Upper lobe of left lung (tissue), 4 donors: ENCODE measurements around the gene VASP.

Source experiments
- CTCF ChIP-seq, 6 experiments: fragments of 450-650 bp in 4 of 6; fragments of 200-600 bp in 2 of 6; sonication (generic) in 2 of 6; IDR thresholded peaks; one replicate each; pipeline ENCODE4 v1.5.1; 2016 to 2019; ENCODE audit warnings: antibody characterized with exemption in 6 of 6
- EP300 ChIP-seq, 4 donors: sonication (generic); formaldehyde crosslinking; IDR thresholded peaks; one replicate each; pipeline ENCODE4 v1.5.1; 2017; ENCODE audit warnings: antibody characterized with exemption in 4 of 4, control low read depth in 2 of 4
- POLR2A ChIP-seq, 4 donors: fragments of 450-650 bp; IDR thresholded peaks; one replicate each; pipeline ENCODE4 v1.5.1; 2016 to 2017; ENCODE audit warnings: antibody characterized with exemption in 4 of 4, mild to moderate bottlenecking in 2 of 4
- POLR2AphosphoS5 ChIP-seq, 2 donors: sonication (generic); formaldehyde crosslinking; IDR thresholded peaks; one replicate each; pipeline ENCODE4 v1.5.1; 2017; ENCODE audit warnings: antibody characterized with exemption in 2 of 2

GRCh38 chr19:45500918-45501729 is 6.2 kb upstream of the VASP start:
- TF ChIP-seq POLR2A (IDR thresholded peaks at IDR 0.05) (no peak), CTCF (IDR thresholded peaks at IDR 0.05) (no peak), EP300 (IDR thresholded peaks at IDR 0.05) (no peak), POLR2AphosphoS5 (IDR thresholded peaks at IDR 0.05) (no peak)
